ENCODE data around the gene ANKRD29.

Gene ANKRD29

GRCh38 chr18:23635283-23636070 lies 27.2 kb downstream of the ANKRD29 start:
- no peak for DNase-seq (ENCODE audit: low spot score)
- no peak overlapping the region for H3K4me3 ChIP-seq (ENCODE audit: low read length in 2 of 2)
- H3K14ac ChIP-seq (ENCODE audit: low read length) = no peak overlapping the region
- no peaks in the 10 kb centered on the region for H3K27me3 ChIP-seq (ENCODE audit: control insufficient read depth in 3 of 3, insufficient read depth in 3 of 3, low read depth in 1 of 3, low read length in 3 of 3)
- no peak overlapping the region for H3K23ac ChIP-seq (ENCODE audit: low read depth, low read length, poor library complexity)
- no peak overlapping the region for H4K91ac ChIP-seq (ENCODE audit: low read depth, low read length, poor library complexity)
- H3K4me1 ChIP-seq (ENCODE audit: control insufficient read depth in 2 of 2, insufficient read depth in 1 of 2, low read depth in 1 of 2, low read length in 2 of 2) = peaks cover 0 to 2% of the 10 kb centered on the region in 2 donors
- peak overlapping the region; percentile 15 for H3K18ac ChIP-seq (ENCODE audit: low read length)
- peaks cover 0 to 2% of the 10 kb centered on the region in 2 donors for H3K9me3 ChIP-seq (replicated peaks in 1 of 2; ENCODE audit: control insufficient read depth in 2 of 2, insufficient read depth in 1 of 2, low read depth in 1 of 2, low read length in 2 of 2)
- no peak overlapping the region for H3K4ac ChIP-seq (ENCODE audit: low read length)
- H2BK15ac ChIP-seq (ENCODE audit: low read length) = no peak overlapping the region
- H3K36me3 ChIP-seq (replicated peaks in 1 of 2; ENCODE audit: control insufficient read depth in 2 of 2, insufficient read depth in 2 of 2, low read length in 2 of 2) = no peaks in the 10 kb centered on the region
- WGBS, 2 donors (ENCODE audit: extremely low coverage in 2 of 2, insufficient read length in 2 of 2, insufficient replicate concordance in 1 of 2) = no CpG with 5 or more reads among the region's 6 CpGs
- no peak overlapping the region for H4K8ac ChIP-seq (ENCODE audit: low read depth, low read length)
- no peaks in the 10 kb centered on the region for H3K79me1 ChIP-seq (ENCODE audit: low read depth, low read length)
- no peak overlapping the region for H3K27ac ChIP-seq (replicated peaks; ENCODE audit: low read length)
- no peak overlapping the region for H2BK5ac ChIP-seq (ENCODE audit: low read length)
- H3K9ac ChIP-seq (ENCODE audit: low read depth, low read length, poor library complexity) = no peak overlapping the region
- H2BK120ac ChIP-seq (ENCODE audit: low read depth, low read length) = no peak overlapping the region
- H2AK5ac ChIP-seq (ENCODE audit: low read depth, low read length) = no peak overlapping the region
- no peak overlapping the region for H3K4me2 ChIP-seq (ENCODE audit: insufficient read depth, low read length, poor library complexity, severe bottlenecking)
- no peak overlapping the region for H2BK12ac ChIP-seq (ENCODE audit: low read length)
- no peak overlapping the region for H2AFZ ChIP-seq (ENCODE audit: low read length)

- no CpG with 5 or more reads among the region's 3 CpGs for WGBS, 2 donors (ENCODE audit: extremely low coverage in 2 of 2, insufficient read length in 2 of 2, insufficient replicate concordance in 1 of 2)
- Histone ChIP-seq H2BK5ac (ENCODE audit: low read length) (no peak overlapping the region), H2BK12ac (ENCODE audit: low read length) (no peak overlapping the region), H3K27ac (replicated peaks; ENCODE audit: low read length) (no peak overlapping the region), H3K27me3 (ENCODE audit: control insufficient read depth in 3 of 3, insufficient read depth in 3 of 3, low read depth in 1 of 3, low read length in 3 of 3) (no peaks in the 10 kb centered on the region), H4K91ac (ENCODE audit: low read depth, low read length, poor library complexity) (no peak overlapping the region), H2AK5ac (ENCODE audit: low read depth, low read length) (no peak overlapping the region), H3K9ac (ENCODE audit: low read depth, low read length, poor library complexity) (no peak overlapping the region), H3K4me1 (ENCODE audit: control insufficient read depth in 2 of 2, insufficient read depth in 1 of 2, low read depth in 1 of 2, low read length in 2 of 2) (peaks cover 0 to 2% of the 10 kb centered on the region in 2 donors), H3K4me2 (ENCODE audit: insufficient read depth, low read length, poor library complexity, severe bottlenecking) (no peak overlapping the region), H4K8ac (ENCODE audit: low read depth, low read length) (no peak overlapping the region), H3K23ac (ENCODE audit: low read depth, low read length, poor library complexity) (no peak overlapping the region), H2AFZ (ENCODE audit: low read length) (no peak overlapping the region), H3K79me1 (ENCODE audit: low read depth, low read length) (no peaks in the 10 kb centered on the region), H2BK15ac (ENCODE audit: low read length) (no peak overlapping the region), H3K9me3 (replicated peaks in 1 of 2; ENCODE audit: control insufficient read depth in 2 of 2, insufficient read depth in 1 of 2, low read depth in 1 of 2, low read length in 2 of 2) (peaks cover 0 to 2% of the 10 kb centered on the region in 2 donors), H3K4ac (ENCODE audit: low read length) (no peak overlapping the region), H3K36me3 (replicated peaks in 1 of 2; ENCODE audit: control insufficient read depth in 2 of 2, insufficient read depth in 2 of 2, low read length in 2 of 2) (no peaks in the 10 kb centered on the region), H2BK120ac (ENCODE audit: low read depth, low read length) (no peak overlapping the region), H3K18ac (ENCODE audit: low read length) (no peak overlapping the region), H3K4me3 (ENCODE audit: low read length in 2 of 2) (no peak overlapping the region), H3K14ac (ENCODE audit: low read length) (no peak overlapping the region)
- no peak for DNase-seq (ENCODE audit: low spot score)
Observed at GRCh38 chr18:23634692-23635091, 28.0 kb downstream of the ANKRD29 start.

- Histone ChIP-seq H3K4ac (ENCODE audit: low read length) (no peak overlapping the region), H3K23ac (ENCODE audit: low read depth, low read length, poor library complexity) (no peak overlapping the region), H3K79me1 (ENCODE audit: low read depth, low read length) (no peaks in the 10 kb centered on the region), H2BK15ac (ENCODE audit: low read length) (no peak overlapping the region), H2BK120ac (ENCODE audit: low read depth, low read length) (no peak overlapping the region), H3K9ac (ENCODE audit: low read depth, low read length, poor library complexity) (no peak overlapping the region), H3K18ac (ENCODE audit: low read length) (no peak overlapping the region), H2BK12ac (ENCODE audit: low read length) (no peak overlapping the region), H2BK5ac (ENCODE audit: low read length) (no peak overlapping the region), H3K4me1 (ENCODE audit: control insufficient read depth in 2 of 2, insufficient read depth in 1 of 2, low read depth in 1 of 2, low read length in 2 of 2) (peaks cover 0 to 2% of the 10 kb centered on the region in 2 donors), H3K27me3 (ENCODE audit: control insufficient read depth in 3 of 3, insufficient read depth in 3 of 3, low read depth in 1 of 3, low read length in 3 of 3) (no peaks in the 10 kb centered on the region), H4K8ac (ENCODE audit: low read depth, low read length) (no peak overlapping the region), H3K14ac (ENCODE audit: low read length) (no peak overlapping the region), H4K91ac (ENCODE audit: low read depth, low read length, poor library complexity) (no peak overlapping the region), H3K4me3 (ENCODE audit: low read length in 2 of 2) (no peak overlapping the region), H2AK5ac (ENCODE audit: low read depth, low read length) (no peak overlapping the region), H2AFZ (ENCODE audit: low read length) (no peak overlapping the region), H3K36me3 (replicated peaks in 1 of 2; ENCODE audit: control insufficient read depth in 2 of 2, insufficient read depth in 2 of 2, low read length in 2 of 2) (no peaks in the 10 kb centered on the region), H3K27ac (replicated peaks; ENCODE audit: low read length) (no peak overlapping the region), H3K9me3 (replicated peaks in 1 of 2; ENCODE audit: control insufficient read depth in 2 of 2, insufficient read depth in 1 of 2, low read depth in 1 of 2, low read length in 2 of 2) (peaks cover 0 to 2% of the 10 kb centered on the region in 2 donors), H3K4me2 (ENCODE audit: insufficient read depth, low read length, poor library complexity, severe bottlenecking) (no peak overlapping the region)
- DNase-seq (ENCODE audit: low spot score) = no peak
- WGBS, 2 donors (ENCODE audit: extremely low coverage in 2 of 2, insufficient read length in 2 of 2, insufficient replicate concordance in 1 of 2) = no CpG with 5 or more reads among the region's 1 CpG
Observed at GRCh38 chr18:23632615-23633014, 30.1 kb downstream of the ANKRD29 start.

- Histone ChIP-seq H2BK120ac (ENCODE audit: low read depth, low read length) (no peak overlapping the region), H3K36me3 (replicated peaks in 1 of 2; ENCODE audit: control insufficient read depth in 2 of 2, insufficient read depth in 2 of 2, low read length in 2 of 2) (no peaks in the 10 kb centered on the region), H3K4me1 (ENCODE audit: control insufficient read depth in 2 of 2, insufficient read depth in 1 of 2, low read depth in 1 of 2, low read length in 2 of 2) (peaks cover 0 to 2% of the 10 kb centered on the region in 2 donors), H3K4me3 (ENCODE audit: low read length in 2 of 2) (no peak overlapping the region), H3K27me3 (ENCODE audit: control insufficient read depth in 3 of 3, insufficient read depth in 3 of 3, low read depth in 1 of 3, low read length in 3 of 3) (peaks cover 0 to 1% (median 0%) of the 10 kb centered on the region in 3 experiments), H3K18ac (ENCODE audit: low read length) (no peak overlapping the region), H3K4me2 (ENCODE audit: insufficient read depth, low read length, poor library complexity, severe bottlenecking) (no peak overlapping the region), H2AK5ac (ENCODE audit: low read depth, low read length) (no peak overlapping the region), H3K23ac (ENCODE audit: low read depth, low read length, poor library complexity) (no peak overlapping the region), H2AFZ (ENCODE audit: low read length) (peak overlapping the region; percentile 24), H4K8ac (ENCODE audit: low read depth, low read length) (no peak overlapping the region), H3K9me3 (replicated peaks in 1 of 2; ENCODE audit: control insufficient read depth in 2 of 2, insufficient read depth in 1 of 2, low read depth in 1 of 2, low read length in 2 of 2) (peaks cover 0 to 2% of the 10 kb centered on the region in 2 donors), H2BK12ac (ENCODE audit: low read length) (no peak overlapping the region), H2BK15ac (ENCODE audit: low read length) (no peak overlapping the region), H3K14ac (ENCODE audit: low read length) (no peak overlapping the region), H3K9ac (ENCODE audit: low read depth, low read length, poor library complexity) (no peak overlapping the region), H2BK5ac (ENCODE audit: low read length) (no peak overlapping the region), H3K4ac (ENCODE audit: low read length) (no peak overlapping the region), H3K27ac (replicated peaks; ENCODE audit: low read length) (no peak overlapping the region), H3K79me1 (ENCODE audit: low read depth, low read length) (no peaks in the 10 kb centered on the region), H4K91ac (ENCODE audit: low read depth, low read length, poor library complexity) (no peak overlapping the region)
- WGBS, 2 donors (ENCODE audit: extremely low coverage in 2 of 2, insufficient read length in 2 of 2, insufficient replicate concordance in 1 of 2) = no CpG with 5 or more reads among the region's 11 CpGs
- DNase-seq (ENCODE audit: low spot score) = no peak
Observed at GRCh38 chr18:23631746-23632145, 31.0 kb downstream of the ANKRD29 start.
